C4-2B (cell line): Measurements from ENCODE around the gene EFCC1.

ENCODE experiments used
- CTCF ChIP-seq: fragments of 450-650 bp; conservative IDR thresholded peaks from 2 replicates; pipeline ENCODE4 v1.5.1; 2017; ENCODE audit warnings: mild to moderate bottlenecking
- ZFX ChIP-seq: fragments of 450-650 bp; IDR thresholded peaks from 2 replicates; pipeline ENCODE4 v1.6.1; 2017

DNA sequence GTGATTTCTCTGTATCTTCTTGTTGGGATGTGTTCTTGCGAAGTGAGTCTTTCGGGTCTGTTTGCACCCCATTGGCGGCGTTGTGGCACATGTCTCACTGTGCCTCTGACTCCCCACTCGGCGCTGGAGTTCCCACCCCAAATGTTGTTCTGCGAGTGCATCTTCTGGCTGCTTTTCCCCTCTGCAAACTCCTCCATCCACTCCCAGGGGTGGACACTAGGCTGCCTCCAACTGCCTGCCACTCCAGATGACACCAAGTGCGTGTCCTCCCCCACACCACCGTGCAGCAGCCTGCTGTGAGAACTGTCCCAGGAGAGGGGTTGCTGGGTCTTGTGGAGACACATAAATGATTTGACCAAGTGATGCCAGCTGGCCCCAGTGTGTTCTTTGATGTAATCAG is 17.6 kb downstream of the EFCC1 start:
- TF ChIP-seq CTCF = no peak
- no peak for TF ChIP-seq ZFX
